Nephron (organoid): Measurements from ENCODE around the gene PACSIN2.

ENCODE experiments used
- H3K27ac Mint-ChIP-seq, 3 experiments: 2 replicates each; pipeline ENCODE4 v1.8.0; 2020; ENCODE audit warnings: mixed read lengths in 3 of 3, mild to moderate bottlenecking in 2 of 3, moderate library complexity in 1 of 3
- H3K27me3 Mint-ChIP-seq: 2 replicates; pipeline ENCODE4 v1.8.0; 2021; ENCODE audit warnings: low read depth, mild to moderate bottlenecking, moderate library complexity, mixed read lengths
- H3K36me3 Mint-ChIP-seq: 2 replicates; pipeline ENCODE4 v1.8.0; 2020; ENCODE audit warnings: low read depth, mixed read lengths
- H3K4me1 Mint-ChIP-seq: 2 replicates; pipeline ENCODE4 v1.8.0; 2020; ENCODE audit warnings: mixed read lengths
- H3K4me3 Mint-ChIP-seq, 3 experiments: 2 replicates each; pipeline ENCODE4 v1.8.0; 2020; ENCODE audit warnings: mild to moderate bottlenecking in 3 of 3, mixed read lengths in 3 of 3, moderate library complexity in 2 of 3
- H3K9me3 Mint-ChIP-seq: 2 replicates; pipeline ENCODE4 v1.8.0; 2020; ENCODE audit warnings: mixed read lengths
- TF ChIP-seq, protein P1 (sequence below), 3 experiments: fragments of 200-600 bp; sonication (generic); IDR thresholded peaks; one replicate each; pipeline ENCODE4 v1.5.0; 2021; ENCODE audit warnings: antibody characterized with exemption in 3 of 3; ENCODE audit not compliant: unreplicated experiment in 3 of 3

Gene PACSIN2

DNA sequence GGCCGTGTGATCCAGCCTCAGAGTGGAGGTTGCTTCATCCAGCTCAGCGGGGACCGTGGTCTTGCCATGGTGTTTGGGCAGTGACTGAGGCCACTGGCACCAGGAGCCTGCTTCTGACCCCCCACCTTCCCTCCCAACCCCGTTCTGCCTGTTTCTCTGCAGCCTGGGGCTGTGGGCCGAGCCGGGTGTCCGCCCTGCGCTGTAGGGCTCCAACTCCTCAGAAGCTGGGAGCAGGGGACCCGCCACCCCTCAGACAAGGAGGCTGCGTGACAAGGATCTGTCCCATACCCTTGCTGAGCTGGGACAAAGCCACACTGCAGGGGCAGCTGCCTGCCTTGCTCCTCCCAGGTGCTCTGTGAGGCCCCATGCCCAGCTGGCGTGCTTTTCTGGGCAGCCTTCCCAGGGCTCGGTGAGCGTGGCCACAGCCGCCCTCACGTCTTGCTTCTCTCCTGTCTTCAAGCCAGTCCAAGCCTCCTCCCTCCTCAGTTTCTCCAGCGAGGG lies 146.1 kb downstream of the PACSIN2 start:
- peaks cover 16% of the 10 kb centered on the region for H3K4me1 Mint-ChIP-seq

DNA sequence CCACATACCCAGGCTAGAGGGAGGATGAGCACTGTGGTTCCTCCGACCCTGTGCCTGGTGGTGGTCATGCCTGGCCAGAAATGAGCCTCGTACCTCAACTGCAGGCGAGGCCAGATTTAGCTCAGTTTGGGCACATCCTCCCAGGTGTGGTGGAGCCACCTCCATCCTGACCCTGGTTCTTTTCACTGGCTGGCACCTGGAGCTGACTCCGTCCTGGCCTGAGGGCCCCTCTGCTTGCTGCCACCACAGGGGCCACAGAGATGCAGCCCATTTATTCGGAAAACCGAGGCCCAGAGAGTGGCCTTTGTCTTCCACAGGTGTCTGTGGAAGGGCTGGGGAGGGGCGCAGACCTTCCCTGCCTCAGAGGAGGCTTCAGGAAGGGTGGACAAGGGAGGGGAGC lies 148.8 kb downstream of the PACSIN2 start:
- TF ChIP-seq, protein P1, sequence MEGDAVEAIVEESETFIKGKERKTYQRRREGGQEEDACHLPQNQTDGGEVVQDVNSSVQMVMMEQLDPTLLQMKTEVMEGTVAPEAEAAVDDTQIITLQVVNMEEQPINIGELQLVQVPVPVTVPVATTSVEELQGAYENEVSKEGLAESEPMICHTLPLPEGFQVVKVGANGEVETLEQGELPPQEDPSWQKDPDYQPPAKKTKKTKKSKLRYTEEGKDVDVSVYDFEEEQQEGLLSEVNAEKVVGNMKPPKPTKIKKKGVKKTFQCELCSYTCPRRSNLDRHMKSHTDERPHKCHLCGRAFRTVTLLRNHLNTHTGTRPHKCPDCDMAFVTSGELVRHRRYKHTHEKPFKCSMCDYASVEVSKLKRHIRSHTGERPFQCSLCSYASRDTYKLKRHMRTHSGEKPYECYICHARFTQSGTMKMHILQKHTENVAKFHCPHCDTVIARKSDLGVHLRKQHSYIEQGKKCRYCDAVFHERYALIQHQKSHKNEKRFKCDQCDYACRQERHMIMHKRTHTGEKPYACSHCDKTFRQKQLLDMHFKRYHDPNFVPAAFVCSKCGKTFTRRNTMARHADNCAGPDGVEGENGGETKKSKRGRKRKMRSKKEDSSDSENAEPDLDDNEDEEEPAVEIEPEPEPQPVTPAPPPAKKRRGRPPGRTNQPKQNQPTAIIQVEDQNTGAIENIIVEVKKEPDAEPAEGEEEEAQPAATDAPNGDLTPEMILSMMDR (IDR thresholded peaks at IDR 0.05; ENCODE audit: unreplicated experiment in 3 of 3) = no peak
- Mint-ChIP-seq H3K4me1 (peaks cover 15% of the 10 kb centered on the region), H3K27me3 (no peaks in the 10 kb centered on the region), H3K27ac (no peak overlapping the region), H3K9me3 (no peaks in the 10 kb centered on the region), H3K4me3 (no peak overlapping the region), H3K36me3 (peaks cover 12% of the 10 kb centered on the region)

More for the DNA sequence above, 146.1 kb downstream of the PACSIN2 start:
- TF ChIP-seq, protein P1 (IDR thresholded peaks at IDR 0.05; ENCODE audit: unreplicated experiment in 3 of 3) = no peak
- H3K27me3 Mint-ChIP-seq = no peaks in the 10 kb centered on the region
- H3K36me3 Mint-ChIP-seq = peaks cover 15% of the 10 kb centered on the region
- H3K9me3 Mint-ChIP-seq = no peaks in the 10 kb centered on the region
- H3K27ac Mint-ChIP-seq = no peak overlapping the region
- no peak overlapping the region for H3K4me3 Mint-ChIP-seq

DNA sequence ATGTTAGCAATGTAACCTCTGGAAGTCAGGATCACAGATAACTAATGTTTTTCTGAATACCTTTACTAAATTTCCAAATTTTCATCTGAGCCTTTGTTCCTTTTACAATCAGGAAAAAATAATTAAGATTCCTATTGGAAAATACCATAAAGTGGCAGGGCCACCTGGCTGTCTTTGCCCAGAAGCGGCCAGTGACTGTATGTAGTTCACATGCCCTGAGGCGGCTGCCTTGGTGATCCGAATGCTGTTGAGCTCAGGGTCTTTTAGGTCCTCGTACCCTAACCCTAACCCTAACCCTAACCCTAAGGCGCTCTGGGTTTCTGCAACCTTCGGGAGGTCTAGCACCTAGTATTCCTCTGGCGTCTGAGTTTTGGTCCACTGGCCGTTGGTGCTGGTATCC lies 149.4 kb downstream of the PACSIN2 start:
- no peak overlapping the region for H3K27ac Mint-ChIP-seq
- no peaks in the 10 kb centered on the region for H3K9me3 Mint-ChIP-seq
- H3K4me3 Mint-ChIP-seq = no peak overlapping the region
- peaks cover 19% of the 10 kb centered on the region for H3K4me1 Mint-ChIP-seq
- no peaks in the 10 kb centered on the region for H3K27me3 Mint-ChIP-seq
- H3K36me3 Mint-ChIP-seq = peaks cover 8% of the 10 kb centered on the region
- TF ChIP-seq, protein P1 (IDR thresholded peaks at IDR 0.05; ENCODE audit: unreplicated experiment in 3 of 3) = no peak

DNA sequence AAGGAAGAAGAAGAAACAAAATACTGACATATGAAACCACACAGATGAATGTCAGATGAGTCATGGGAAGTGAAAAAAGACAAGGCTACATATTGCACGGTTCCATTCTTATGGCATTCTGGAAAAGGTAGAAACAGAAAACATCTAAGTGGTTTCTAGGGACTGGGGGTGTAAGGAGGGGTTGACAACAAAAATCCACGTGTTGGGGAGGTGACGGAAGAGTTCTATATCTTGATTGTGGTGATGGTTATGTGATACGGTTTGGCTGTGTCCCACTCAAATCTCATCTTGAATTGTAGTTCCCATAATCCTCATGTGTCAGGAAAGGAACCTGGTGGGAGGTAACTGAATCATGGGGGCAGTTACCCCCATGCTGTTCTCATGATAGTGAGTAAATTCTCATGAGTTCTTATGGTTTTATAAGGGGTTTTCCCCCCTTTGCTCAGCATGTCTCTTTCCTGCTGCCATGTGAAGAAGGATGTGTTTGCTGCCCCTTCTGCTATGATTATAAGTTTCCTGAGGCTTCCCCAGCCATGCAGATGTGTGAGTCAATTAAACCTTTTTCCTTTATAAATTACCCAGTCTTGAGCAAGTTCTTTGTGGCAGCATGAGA lies 151.5 kb downstream of the PACSIN2 start:
- H3K36me3 Mint-ChIP-seq = peaks cover 4% of the 10 kb centered on the region
- no peak overlapping the region for H3K4me3 Mint-ChIP-seq
- H3K27ac Mint-ChIP-seq = no peak overlapping the region
- no peaks in the 10 kb centered on the region for H3K9me3 Mint-ChIP-seq
- TF ChIP-seq, protein P1 (IDR thresholded peaks at IDR 0.05; ENCODE audit: unreplicated experiment in 3 of 3) = no peak
- H3K27me3 Mint-ChIP-seq = no peaks in the 10 kb centered on the region
- peaks cover 16% of the 10 kb centered on the region for H3K4me1 Mint-ChIP-seq

DNA sequence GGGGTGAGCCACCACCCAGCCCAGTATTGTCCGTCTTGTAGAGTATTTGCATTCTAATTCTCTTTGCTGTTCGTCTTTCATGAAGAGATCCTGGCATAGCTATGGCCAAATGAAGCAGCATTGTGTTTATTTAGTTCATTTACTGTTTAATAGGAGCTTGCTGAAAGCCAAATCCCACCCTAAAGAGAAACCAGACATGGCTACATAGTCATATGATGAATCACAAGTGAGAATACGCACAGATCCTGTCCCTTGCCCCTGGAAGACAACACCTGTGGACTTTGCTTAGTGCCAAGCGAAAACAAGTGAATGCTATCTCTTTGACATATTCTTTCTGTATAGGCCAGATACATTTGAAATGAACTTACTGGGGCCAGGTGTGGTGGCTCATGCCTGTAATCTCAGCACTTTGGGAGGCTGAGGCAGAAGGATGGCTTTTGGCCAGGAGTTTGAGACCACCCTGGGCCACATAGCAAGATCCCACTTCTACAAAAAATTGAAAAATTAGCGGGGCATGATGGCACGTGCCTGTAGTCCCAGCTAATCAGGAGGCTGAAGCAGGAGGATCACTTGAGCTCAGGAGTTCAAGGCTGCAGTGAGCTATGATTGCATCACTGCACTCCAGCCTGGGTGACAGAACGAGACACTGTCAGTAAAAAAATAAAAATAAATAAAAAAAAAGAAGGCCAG lies 152.8 kb downstream of the PACSIN2 start:
- Mint-ChIP-seq H3K4me3 (no peak overlapping the region), H3K9me3 (no peaks in the 10 kb centered on the region), H3K36me3 (peaks cover 4% of the 10 kb centered on the region), H3K27me3 (no peaks in the 10 kb centered on the region), H3K4me1 (peaks cover 11% of the 10 kb centered on the region), H3K27ac (no peak overlapping the region)
- TF ChIP-seq, protein P1 (IDR thresholded peaks at IDR 0.05; ENCODE audit: unreplicated experiment in 3 of 3) = no peak
